H4 (cell line): ENCODE measurements around the gene OTUD3. TPM values are rescaled to one million over a fixed set of nuclear protein-coding genes. Genes with fewer than 3 reads are reported as not detected.

Experiments used
- DNase-seq: peaks from one replicate; pipeline ENCODE4 v3.0.0-alpha.2; 2015; ENCODE audit warnings: low spot score
- total RNA-seq: library from RNA; depleted of rRNA; stranded (reverse); fragments of >200 nt; shearing (Covaris generic); gene quantifications from 2 replicates; pipeline ENCODE4 v1.2.3, GENCODE V29; 2014; rRNA removed

OTUD3 gene
- total RNA-seq, 1 experiment from 2014 or later: 1.6 TPM

GRCh38 chr1:19949016-19949415 lies 66.8 kb downstream of the OTUD3 start:
- peak; percentile 48 for DNase-seq

- no peak for DNase-seq
These were observed 71.9 kb downstream of the OTUD3 start for GRCh38 chr1:19954059-19954458.

- no peak for DNase-seq
These were observed 73.5 kb downstream of the OTUD3 start for GRCh38 chr1:19955534-19956170.

- no peak for DNase-seq
These were observed 75.6 kb downstream of the OTUD3 start for GRCh38 chr1:19957779-19958178.

- no peak for DNase-seq
These were observed 78.4 kb downstream of the OTUD3 start for GRCh38 chr1:19960591-19960990.

Other genes with a start within 250 kb of the OTUD3 start
- 34.2 and 53.1 TPM in 2 replicates for gene NBL1, start 238.1 kb upstream of the OTUD3 start, total RNA-seq
- not detected in 2 replicates for gene HTR6, start 217.5 kb upstream of the OTUD3 start, total RNA-seq
- 10.6 and 20.3 TPM in 2 replicates for gene TMCO4, start 82.5 kb upstream of the OTUD3 start, total RNA-seq
- not detected in 2 replicates for gene RNF186, start 67.1 kb upstream of the OTUD3 start, total RNA-seq
- not detected in 2 replicates for gene PLA2G2E, start 41.2 kb downstream of the OTUD3 start, total RNA-seq
- not detected in 2 replicates for gene PLA2G2A, start 97.2 kb downstream of the OTUD3 start, total RNA-seq
- gene PLA2G5, start 187.8 kb downstream of the OTUD3 start, total RNA-seq: not detected in 2 replicates
- not detected in 2 replicates for gene PLA2G2D, start 237.1 kb downstream of the OTUD3 start, total RNA-seq